Liver (tissue), 9 donors: ENCODE results near the gene DNAJB6. TPM values are rescaled to one million over a fixed set of nuclear protein-coding genes. Genes with fewer than 3 reads are reported as not detected.

ENCODE experiments used
- DNase-seq: peaks from one replicate; pipeline ENCODE4 v3.0.0-alpha.2; 2017; ENCODE audit warnings: low spot score
- H3K27ac ChIP-seq, 2 donors: one replicate each; pipeline ENCODE4 v1.7.0; 2013; ENCODE audit warnings: inconsistent platforms in 2 of 2, low read length in 2 of 2, control low read depth in 1 of 2, low read depth in 1 of 2, mild to moderate bottlenecking in 1 of 2
- H3K27me3 ChIP-seq, 4 donors: one replicate each; pipeline versions ENCODE4 v1.6.1 to v1.7.0; 2013; ENCODE audit warnings: low read length in 3 of 4, inconsistent platforms in 1 of 4, mild to moderate bottlenecking in 1 of 4, moderate library complexity in 1 of 4; ENCODE audit not compliant: control insufficient read depth in 4 of 4, insufficient read depth in 4 of 4
- H3K36me3 ChIP-seq, 4 donors: one replicate each; pipeline versions ENCODE4 v1.6.1 to v1.7.0; 2013; ENCODE audit warnings: low read length in 3 of 4, mild to moderate bottlenecking in 3 of 4, low read depth in 1 of 4, moderate library complexity in 1 of 4; ENCODE audit not compliant: control insufficient read depth in 4 of 4, insufficient read depth in 3 of 4
- H3K4me1 ChIP-seq, 4 donors: one replicate each; pipeline versions ENCODE4 v1.6.1 to v1.7.0; 2013; ENCODE audit warnings: low read length in 3 of 4, mild to moderate bottlenecking in 3 of 4, moderate library complexity in 1 of 4; ENCODE audit not compliant: control insufficient read depth in 4 of 4, insufficient read depth in 4 of 4
- H3K4me3 ChIP-seq, 3 donors: one replicate each; pipeline versions ENCODE4 v1.6.1 to v1.7.0; 2013; ENCODE audit warnings: low read length in 3 of 3, control low read depth in 1 of 3, low read depth in 1 of 3, mild to moderate bottlenecking in 1 of 3
- H3K9ac ChIP-seq, 2 donors: one replicate each; pipeline ENCODE4 v1.7.0; 2013; ENCODE audit warnings: low read length in 2 of 2, mild to moderate bottlenecking in 2 of 2, moderate library complexity in 2 of 2, control low read depth in 1 of 2, low read depth in 1 of 2
- H3K9me3 ChIP-seq, 4 donors: one replicate each; pipeline versions ENCODE4 v1.6.1 to v1.7.0; 2013; ENCODE audit warnings: low read length in 3 of 4; ENCODE audit not compliant: control insufficient read depth in 4 of 4
- EGR1 ChIP-seq, 2 donors: IDR thresholded peaks; 2 replicates each; pipeline ENCODE4 v1.6.1; 2016 to 2018; ENCODE audit warnings: antibody characterized with exemption in 2 of 2, low read depth in 2 of 2
- FOXA1 ChIP-seq: IDR thresholded peaks from 2 replicates; pipeline ENCODE4 v1.6.1; 2016; ENCODE audit warnings: antibody characterized with exemption
- FOXA2 ChIP-seq: IDR thresholded peaks from 2 replicates; pipeline ENCODE4 v1.6.1; 2016; ENCODE audit warnings: antibody characterized with exemption
- GABPA ChIP-seq, 2 donors: IDR thresholded peaks in 1 of 2; conservative IDR thresholded peaks in 1 of 2; 2 replicates each; pipeline ENCODE4 v1.6.1; 2016; ENCODE audit warnings: antibody characterized with exemption in 2 of 2, mild to moderate bottlenecking in 1 of 2, moderate library complexity in 1 of 2
- HNF4A ChIP-seq, 2 donors: conservative IDR thresholded peaks; 2 replicates each; pipeline ENCODE4 v1.6.1; 2016; ENCODE audit warnings: antibody characterized with exemption in 2 of 2, mild to moderate bottlenecking in 2 of 2
- JUND ChIP-seq, 2 donors: IDR thresholded peaks; 2 replicates each; pipeline ENCODE4 v1.6.1; 2016; ENCODE audit warnings: antibody characterized with exemption in 2 of 2
- MAX ChIP-seq: IDR thresholded peaks from 2 replicates; pipeline ENCODE4 v1.6.1; 2016; ENCODE audit warnings: antibody characterized with exemption
- NR2F2 ChIP-seq: IDR thresholded peaks from 2 replicates; pipeline ENCODE4 v1.6.1; 2016; ENCODE audit warnings: antibody characterized with exemption
- RAD21 ChIP-seq, 2 donors: IDR thresholded peaks; 2 replicates each; pipeline ENCODE4 v1.6.1; 2016; ENCODE audit warnings: antibody characterized with exemption in 2 of 2, mild to moderate bottlenecking in 2 of 2
- SP1 ChIP-seq: IDR thresholded peaks from 2 replicates; pipeline ENCODE4 v1.6.1; 2018; ENCODE audit warnings: antibody characterized with exemption, mild to moderate bottlenecking
- YY1 ChIP-seq: IDR thresholded peaks from 2 replicates; pipeline ENCODE4 v1.6.1; 2016; ENCODE audit warnings: antibody characterized with exemption, mild to moderate bottlenecking
- WGBS: extraction: QIAGEN DNeasy Blood & Tissue Kit; methylation state at CpG from one replicate; pipeline ENCODE4 v1.1.7; 2013; 5-methylcytosine and 5-hydroxymethylcytosine counted together
- polyA plus RNA-seq, 2 donors: library from polyadenylated mRNA; stranded (reverse) in 1 of 2; unstranded in 1 of 2; fragments of 200-250 nt in 1 of 2; fragments of >200 nt in 1 of 2; fragmentation: Nextera tagmentation in 1 of 2; extraction: Ambion mirVana in 1 of 2; gene quantifications; one replicate each; pipeline versions ENCODE4 v1.2.1 to v1.2.3, GENCODE V29; 2013 to 2015
- total RNA-seq, 2 donors: library from RNA; depleted of rRNA; stranded (reverse); fragments of >200 nt; gene quantifications; one replicate each; pipeline ENCODE4 v1.2.3, GENCODE V29; 2014
- TF ChIP-seq, protein P1 (sequence below): IDR thresholded peaks from 2 replicates; pipeline ENCODE4 v1.6.1; 2016; ENCODE audit warnings: antibody characterized with exemption, mild to moderate bottlenecking
- TF ChIP-seq, protein P2 (sequence below): IDR thresholded peaks from 2 replicates; pipeline ENCODE4 v1.6.1; 2016; ENCODE audit warnings: antibody characterized with exemption
- TF ChIP-seq, protein P3 (sequence below): fragments of 150-350 bp; IDR thresholded peaks from 2 replicates; pipeline ENCODE4 v1.5.1; 2017; ENCODE audit warnings: improper control_type of control experiment, low read depth, low read length; ENCODE audit not compliant: missing input control
- donor health status: healthy.
- donor health status: healthy.
- donor health status: healthy.
- donor health status: healthy.
- donor health status: healthy.

Gene DNAJB6
- total and polyA plus RNA-seq, 4 donors, result 26.5 to 46.6 (median 42.4) TPM

GRCh38 chr7:157378390-157378789, 41.6 kb downstream of the DNAJB6 start:
- H3K4me3 ChIP-seq, result no peak overlapping the region
- no peaks in the 10 kb centered on the region for H3K9me3 ChIP-seq
- H3K27ac ChIP-seq, result no peak overlapping the region
- no peak for TF ChIP-seq NR2F2
- TF ChIP-seq, protein P1, sequence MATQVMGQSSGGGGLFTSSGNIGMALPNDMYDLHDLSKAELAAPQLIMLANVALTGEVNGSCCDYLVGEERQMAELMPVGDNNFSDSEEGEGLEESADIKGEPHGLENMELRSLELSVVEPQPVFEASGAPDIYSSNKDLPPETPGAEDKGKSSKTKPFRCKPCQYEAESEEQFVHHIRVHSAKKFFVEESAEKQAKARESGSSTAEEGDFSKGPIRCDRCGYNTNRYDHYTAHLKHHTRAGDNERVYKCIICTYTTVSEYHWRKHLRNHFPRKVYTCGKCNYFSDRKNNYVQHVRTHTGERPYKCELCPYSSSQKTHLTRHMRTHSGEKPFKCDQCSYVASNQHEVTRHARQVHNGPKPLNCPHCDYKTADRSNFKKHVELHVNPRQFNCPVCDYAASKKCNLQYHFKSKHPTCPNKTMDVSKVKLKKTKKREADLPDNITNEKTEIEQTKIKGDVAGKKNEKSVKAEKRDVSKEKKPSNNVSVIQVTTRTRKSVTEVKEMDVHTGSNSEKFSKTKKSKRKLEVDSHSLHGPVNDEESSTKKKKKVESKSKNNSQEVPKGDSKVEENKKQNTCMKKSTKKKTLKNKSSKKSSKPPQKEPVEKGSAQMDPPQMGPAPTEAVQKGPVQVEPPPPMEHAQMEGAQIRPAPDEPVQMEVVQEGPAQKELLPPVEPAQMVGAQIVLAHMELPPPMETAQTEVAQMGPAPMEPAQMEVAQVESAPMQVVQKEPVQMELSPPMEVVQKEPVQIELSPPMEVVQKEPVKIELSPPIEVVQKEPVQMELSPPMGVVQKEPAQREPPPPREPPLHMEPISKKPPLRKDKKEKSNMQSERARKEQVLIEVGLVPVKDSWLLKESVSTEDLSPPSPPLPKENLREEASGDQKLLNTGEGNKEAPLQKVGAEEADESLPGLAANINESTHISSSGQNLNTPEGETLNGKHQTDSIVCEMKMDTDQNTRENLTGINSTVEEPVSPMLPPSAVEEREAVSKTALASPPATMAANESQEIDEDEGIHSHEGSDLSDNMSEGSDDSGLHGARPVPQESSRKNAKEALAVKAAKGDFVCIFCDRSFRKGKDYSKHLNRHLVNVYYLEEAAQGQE, result no peak
- TF ChIP-seq EGR1 (IDR thresholded peaks at IDR 0.05; ENCODE audit: low read depth in 2 of 2), result no peak
- TF ChIP-seq SP1, result no peak
- TF ChIP-seq, protein P2, sequence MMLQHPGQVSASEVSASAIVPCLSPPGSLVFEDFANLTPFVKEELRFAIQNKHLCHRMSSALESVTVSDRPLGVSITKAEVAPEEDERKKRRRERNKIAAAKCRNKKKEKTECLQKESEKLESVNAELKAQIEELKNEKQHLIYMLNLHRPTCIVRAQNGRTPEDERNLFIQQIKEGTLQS, result no peak
- TF ChIP-seq FOXA1, result no peak
- no peak for TF ChIP-seq YY1
- TF ChIP-seq, protein P3, sequence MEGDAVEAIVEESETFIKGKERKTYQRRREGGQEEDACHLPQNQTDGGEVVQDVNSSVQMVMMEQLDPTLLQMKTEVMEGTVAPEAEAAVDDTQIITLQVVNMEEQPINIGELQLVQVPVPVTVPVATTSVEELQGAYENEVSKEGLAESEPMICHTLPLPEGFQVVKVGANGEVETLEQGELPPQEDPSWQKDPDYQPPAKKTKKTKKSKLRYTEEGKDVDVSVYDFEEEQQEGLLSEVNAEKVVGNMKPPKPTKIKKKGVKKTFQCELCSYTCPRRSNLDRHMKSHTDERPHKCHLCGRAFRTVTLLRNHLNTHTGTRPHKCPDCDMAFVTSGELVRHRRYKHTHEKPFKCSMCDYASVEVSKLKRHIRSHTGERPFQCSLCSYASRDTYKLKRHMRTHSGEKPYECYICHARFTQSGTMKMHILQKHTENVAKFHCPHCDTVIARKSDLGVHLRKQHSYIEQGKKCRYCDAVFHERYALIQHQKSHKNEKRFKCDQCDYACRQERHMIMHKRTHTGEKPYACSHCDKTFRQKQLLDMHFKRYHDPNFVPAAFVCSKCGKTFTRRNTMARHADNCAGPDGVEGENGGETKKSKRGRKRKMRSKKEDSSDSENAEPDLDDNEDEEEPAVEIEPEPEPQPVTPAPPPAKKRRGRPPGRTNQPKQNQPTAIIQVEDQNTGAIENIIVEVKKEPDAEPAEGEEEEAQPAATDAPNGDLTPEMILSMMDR, result no peak
- TF ChIP-seq HNF4A (conservative IDR thresholded peaks at IDR 0.05), result no peak
- TF ChIP-seq FOXA2, result no peak
- no peak for TF ChIP-seq MAX
- TF ChIP-seq RAD21 (IDR thresholded peaks at IDR 0.05), result no peak
- TF ChIP-seq JUND (IDR thresholded peaks at IDR 0.05), result no peak
- no peak overlapping the region for H3K9ac ChIP-seq
- no peak for DNase-seq
- peaks cover 0 to under 1% (median 0%) of the 10 kb centered on the region in 4 donors for H3K4me1 ChIP-seq
- H3K27me3 ChIP-seq, result no peaks in the 10 kb centered on the region
- 96% methylated on average over 16 of the region's 16 CpGs for WGBS
- H3K36me3 ChIP-seq, result peaks cover 0 to 24% (median 14%) of the 10 kb centered on the region in 4 donors

DNA sequence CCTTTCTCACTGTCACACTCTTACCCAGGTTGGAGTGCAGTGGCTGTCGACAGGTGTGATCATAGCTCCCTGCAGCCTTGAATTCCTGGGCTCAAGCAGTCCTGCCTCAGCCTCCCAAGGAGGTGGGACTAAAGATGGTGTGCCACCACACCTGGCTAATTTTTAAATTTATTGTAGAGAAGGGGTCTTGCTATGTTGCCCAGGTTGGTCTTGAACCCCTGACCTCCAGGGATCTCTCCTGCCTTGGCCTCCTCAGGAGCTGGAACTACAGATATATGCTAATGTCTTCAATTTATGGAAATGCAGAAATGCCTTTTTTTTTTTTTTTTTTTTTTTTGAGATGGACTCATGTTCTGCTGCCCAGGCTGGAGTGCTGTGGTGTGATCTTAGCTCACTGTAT, 42.7 kb downstream of the DNAJB6 start:
- no peak for DNase-seq
- Histone ChIP-seq H3K27ac (no peak overlapping the region), H3K4me1 (no peaks in the 10 kb centered on the region), H3K4me3 (no peak overlapping the region), H3K27me3 (no peaks in the 10 kb centered on the region), H3K9me3 (no peaks in the 10 kb centered on the region), H3K9ac (no peak overlapping the region), H3K36me3 (peaks cover 1 to 35% (median 20%) of the 10 kb centered on the region in 4 donors)
- WGBS, result 100% methylated on average over 1 of the region's 1 CpG
- no peak for TF ChIP-seq SP1
- no peak for TF ChIP-seq NR2F2
- TF ChIP-seq GABPA (IDR thresholded peaks at IDR 0.05 in 1 of 2, conservative IDR thresholded peaks at IDR 0.05 in 1 of 2), result no peak
- TF ChIP-seq, protein P2, result no peak
- no peak for TF ChIP-seq FOXA1
